ENCODE measurements around the gene PHF21A. TPM values are rescaled to one million over a fixed set of nuclear protein-coding genes. Genes with fewer than 3 reads are reported as not detected.
"Not testable (repeated sequence)": the region's sequence is repeated elsewhere in the genome, so short reads cannot be mapped to it uniquely, and the experiment has no call there.

The PHF21A gene
- total RNA-seq, 4 donors from 2014 or later, result 11.2 to 22.3 (median 15.9) TPM

- Histone ChIP-seq H3K9me3 (no peaks in the 10 kb centered on the region), H3K27me3 (no peaks in the 10 kb centered on the region), H3K4me3 (no peak overlapping the region), H3K4me1 (peaks cover 3 to 16% (median 5%) of the 10 kb centered on the region in 3 donors), H3K36me3 (no peaks in the 10 kb centered on the region), H3K27ac (no peak overlapping the region)
- intact Hi-C loops (cut with DNase I), result no loop called here
- TF ChIP-seq CTCF (IDR thresholded peaks at IDR 0.05) (no peak), POLR2A (IDR thresholded peaks at IDR 0.05) (no peak)
- no peak for DNase-seq
- 69 to 82% methylated on average over 1 of the region's 1 CpG for WGBS, 2 donors
Observed at GRCh38 chr11:45988921-45989320, 132.3 kb downstream of the PHF21A start.

GRCh38 chr11:45985212-45985611 is 136.0 kb downstream of the PHF21A start:
- no peaks in the 10 kb centered on the region for H3K9me3 ChIP-seq
- intact Hi-C loops (cut with DNase I), result no loop called here
- H3K36me3 ChIP-seq, result no peaks in the 10 kb centered on the region
- peaks cover 0 to 22% (median 9%) of the 10 kb centered on the region in 3 donors for H3K4me1 ChIP-seq
- WGBS, 2 donors, result 90 to 95% methylated on average over 1 of the region's 1 CpG
- no peaks in the 10 kb centered on the region for H3K27me3 ChIP-seq
- no peak overlapping the region for H3K27ac ChIP-seq
- TF ChIP-seq POLR2A (IDR thresholded peaks at IDR 0.05) (no peak), CTCF (IDR thresholded peaks at IDR 0.05) (no peak)
- no peak for DNase-seq
- H3K4me3 ChIP-seq, result no peak overlapping the region

- Histone ChIP-seq H3K27me3 (no peaks in the 10 kb centered on the region), H3K36me3 (peaks cover 0 to 6% (median 2%) of the 10 kb centered on the region in 3 donors), H3K27ac (no peak overlapping the region), H3K4me1 (peaks cover 0 to 22% (median 9%) of the 10 kb centered on the region in 3 donors), H3K4me3 (no peak overlapping the region), H3K9me3 (no peaks in the 10 kb centered on the region)
- intact Hi-C loops (cut with DNase I), result no loop called here
- TF ChIP-seq POLR2A (IDR thresholded peaks at IDR 0.05) (no peak), CTCF (IDR thresholded peaks at IDR 0.05) (no peak)
- 86 to 92% methylated on average over 9 of the region's 9 CpGs for WGBS, 2 donors
- DNase-seq, result no peak
Observed at GRCh38 chr11:45984192-45984591, 137.1 kb downstream of the PHF21A start.

- peaks cover 0 to 13% (median 8%) of the 10 kb centered on the region in 3 donors for H3K36me3 ChIP-seq
- H3K4me1 ChIP-seq, result peaks cover 0 to 22% (median 9%) of the 10 kb centered on the region in 3 donors
- intact Hi-C loops (cut with DNase I), result no loop called here
- H3K27ac ChIP-seq, result no peak overlapping the region
- TF ChIP-seq CTCF (IDR thresholded peaks at IDR 0.05) (no peak), POLR2A (IDR thresholded peaks at IDR 0.05) (no peak)
- no peaks in the 10 kb centered on the region for H3K27me3 ChIP-seq
- no peaks in the 10 kb centered on the region for H3K9me3 ChIP-seq
- no peak for DNase-seq
- 71 to 77% methylated on average over 4 of the region's 4 CpGs for WGBS, 2 donors
- no peak overlapping the region for H3K4me3 ChIP-seq
Observed at GRCh38 chr11:45983471-45983845, 137.8 kb downstream of the PHF21A start.

- H3K9me3 ChIP-seq, result no peaks in the 10 kb centered on the region
- peaks cover 0 to 19% (median 13%) of the 10 kb centered on the region in 3 donors for H3K36me3 ChIP-seq
- no peak for DNase-seq
- no peaks in the 10 kb centered on the region for H3K27me3 ChIP-seq
- WGBS, 2 donors, result 44 to 54% methylated on average over 8 of the region's 8 CpGs
- H3K4me1 ChIP-seq, result peaks cover 0 to 22% (median 9%) of the 10 kb centered on the region in 3 donors
- no peak overlapping the region for H3K4me3 ChIP-seq
- TF ChIP-seq CTCF (IDR thresholded peaks at IDR 0.05) (no peak), POLR2A (IDR thresholded peaks at IDR 0.05) (no peak)
- intact Hi-C loops (cut with DNase I), result no loop called here
- H3K27ac ChIP-seq, result no peak overlapping the region
Observed at GRCh38 chr11:45982656-45983470, 138.4 kb downstream of the PHF21A start.

GRCh38 chr11:45981826-45982225 is 139.4 kb downstream of the PHF21A start:
- H3K36me3 ChIP-seq, result peaks cover 0 to 30% (median 14%) of the 10 kb centered on the region in 3 donors
- H3K9me3 ChIP-seq; DNase-seq; H3K27me3 ChIP-seq; intact Hi-C loops (cut with DNase I); H3K4me3 ChIP-seq; H3K27ac ChIP-seq: not testable (repeated sequence)
- peaks cover 0 to 22% (median 9%) of the 10 kb centered on the region in 3 donors for H3K4me1 ChIP-seq
- 55 to 78% methylated on average over 5 of the region's 5 CpGs for WGBS, 2 donors
